Pancreas (tissue), 10 donors: Measurements from ENCODE around the gene TIMM10. TPM values are rescaled to one million over a fixed set of nuclear protein-coding genes. Genes with fewer than 3 reads are reported as not detected.

Experiments used
- ATAC-seq, 4 donors: fragments of 200-7000 bp; cut with Tn5 transposase; one replicate each; pipeline versions ENCODE4 v1.8.0 to v1.9.1; 2020; ENCODE audit warnings: mild to moderate bottlenecking in 4 of 4, moderate library complexity in 4 of 4
- DNase-seq, 6 donors: peaks; one replicate each; pipeline ENCODE4 v3.0.0-alpha.2; 2020
- FAIRE-seq: peaks from 2 replicates; lab custom pipeline; 2012; peaks lifted over from hg19 to GRCh38; lab: Jason Lieb, UNC
- H3K27ac ChIP-seq, 4 donors: fragments of 200-600 bp; sonication (generic); 1 replicate in 3 of 4; 2 replicates in 1 of 4; pipeline versions ENCODE4 v1.5.0 to v1.8.0; 2020
- H3K27me3 ChIP-seq, 4 donors: fragments of 200-600 bp; one replicate each; pipeline ENCODE4 v1.8.0; 2021
- H3K36me3 ChIP-seq, 3 donors: fragments of 200-600 bp; sonication (generic) in 1 of 3; one replicate each; pipeline versions ENCODE4 v1.5.0 to v1.8.0; 2020 to 2021
- H3K4me1 ChIP-seq, 3 donors: fragments of 200-600 bp; one replicate each; pipeline ENCODE4 v1.8.0; 2021
- H3K4me3 ChIP-seq, 4 donors: fragments of 200-600 bp; sonication (generic) in 2 of 4; one replicate each; pipeline versions ENCODE4 v1.5.0 to v1.8.0; 2020 to 2021
- H3K9me3 ChIP-seq, 4 donors: fragments of 200-600 bp; one replicate each; pipeline ENCODE4 v1.8.0; 2021
- CTCF ChIP-seq, 4 donors: fragments of 200-600 bp; sonication (generic) in 3 of 4; IDR thresholded peaks; one replicate each; pipeline versions ENCODE4 v1.5.0 to v1.8.0; 2021; ENCODE audit warnings: antibody characterized with exemption in 4 of 4
- WGBS, 2 donors: extraction: QIAGEN DNeasy Blood & Tissue Kit; methylation state at CpG; one replicate each; pipeline ENCODE4 v1.1.7; 2013; 5-methylcytosine and 5-hydroxymethylcytosine counted together
- intact Hi-C, 3 donors: fragments of 100-400 bp; cut with DNase I; formaldehyde crosslinking; loops; one replicate each; pipeline versions ENCODE4 v1.11.1 to v1.14.2; 2022
- polyA plus RNA-seq, 2 donors: library from polyadenylated mRNA; stranded (reverse); fragments of 200-250 nt; gene quantifications; one replicate each; pipeline ENCODE4 v1.2.3, GENCODE V29; 2013
- total RNA-seq, 6 donors: library from RNA; stranded (reverse); fragmentation: NEBNext Ultra II Directional in 4 of 6; extraction: Animal tissue kit (Norgen Biotek cat#: 25700) in 4 of 6; gene quantifications; one replicate each; pipeline versions ENCODE4 v1.2.1 to v1.2.4, GENCODE V29; 2021 to 2023
- donor health status: healthy with polysubstance abuse.
- donor health status: DM: no; HTN: no; CAD: no; lungs with moderate emphysema.
- donor health status: DM: no; HTN: no; CAD: no.
- donor health status: control.
- donor health status: control.
- donor health status: Bipolar disorder and iron deficiency.
- donor health status: DM: yes; HTN: yes; CAD: no.
- donor health status: DM: no; HTN: no; CAD: no.
- donor health status: DM: no; HTN: no; CAD: no.
- donor health status: DM: yes; HTN: yes; CAD: no.

Gene TIMM10
- total and polyA plus RNA-seq, 8 donors, result 12.2 to 32.6 (median 21.7) TPM

GRCh38 chr11:57502870-57503269 lies 27.7 kb downstream of the TIMM10 start:
- TF ChIP-seq CTCF (IDR thresholded peaks at IDR 0.05), result no peak
- DNase-seq (peak in 1 of 6 donors; percentile 2), ATAC-seq (no peak), FAIRE-seq (no peak)
- Histone ChIP-seq H3K27ac (peak overlapping the region; percentile 60 to 78 (median 71)), H3K27me3 (no peaks in the 10 kb centered on the region), H3K4me1 (peaks cover 42 to 73% (median 68%) of the 10 kb centered on the region in 3 donors), H3K4me3 (no peak overlapping the region), H3K9me3 (no peaks in the 10 kb centered on the region), H3K36me3 (peaks cover 0 to 10% (median 0%) of the 10 kb centered on the region in 3 donors)
- intact Hi-C loops, result no loop called here

GRCh38 chr11:57502376-57502775 lies 28.2 kb downstream of the TIMM10 start:
- peak overlapping the region; percentile 60 to 78 (median 71) for H3K27ac ChIP-seq
- intact Hi-C loops, result no loop called here
- no peaks in the 10 kb centered on the region for H3K27me3 ChIP-seq
- H3K9me3 ChIP-seq, result no peaks in the 10 kb centered on the region
- peak in 3 of 6 donors; percentile 14 to 57 (median 35) for DNase-seq
- 46 to 52% methylated on average over 3 of the region's 3 CpGs for WGBS, 2 donors
- H3K36me3 ChIP-seq, result peaks cover 0 to 5% (median 0%) of the 10 kb centered on the region in 3 donors
- peaks cover 46 to 74% (median 73%) of the 10 kb centered on the region in 3 donors for H3K4me1 ChIP-seq
- H3K4me3 ChIP-seq, result no peak overlapping the region
- peak; percentile 1 to 24 (median 6) for ATAC-seq
- no peak for TF ChIP-seq CTCF (IDR thresholded peaks at IDR 0.05)
- no peak for FAIRE-seq

GRCh38 chr11:57501953-57502352 lies 28.6 kb downstream of the TIMM10 start:
- no peak for TF ChIP-seq CTCF (IDR thresholded peaks at IDR 0.05)
- 36 to 38% methylated on average over 4 of the region's 4 CpGs for WGBS, 2 donors
- intact Hi-C loops, result no loop called here
- no peaks in the 10 kb centered on the region for H3K27me3 ChIP-seq
- ATAC-seq (peak; percentile 50 to 61 (median 54)), FAIRE-seq (no peak), DNase-seq (peak; percentile 73 to 94 (median 90))
- no peaks in the 10 kb centered on the region for H3K9me3 ChIP-seq
- H3K36me3 ChIP-seq, result peaks cover 0 to 5% (median 0%) of the 10 kb centered on the region in 3 donors
- H3K4me1 ChIP-seq, result peaks cover 50 to 78% (median 75%) of the 10 kb centered on the region in 3 donors
- peak overlapping the region; percentile 69 to 85 (median 76) for H3K27ac ChIP-seq
- H3K4me3 ChIP-seq, result no peak overlapping the region

GRCh38 chr11:57500926-57501325 lies 29.6 kb downstream of the TIMM10 start:
- WGBS, 2 donors, result 60 to 63% methylated on average over 13 to 15 of the region's 15 CpGs
- peak overlapping the region; percentile 69 to 85 (median 76) for H3K27ac ChIP-seq
- no peaks in the 10 kb centered on the region for H3K9me3 ChIP-seq
- ATAC-seq (no peak), FAIRE-seq (no peak), DNase-seq (peak in 3 of 6 donors; percentile 40 to 70 (median 46))
- no peaks in the 10 kb centered on the region for H3K27me3 ChIP-seq
- TF ChIP-seq CTCF (IDR thresholded peaks at IDR 0.05), result no peak
- intact Hi-C loops, result no loop called here
- peaks cover 0 to 9% (median 0%) of the 10 kb centered on the region in 3 donors for H3K36me3 ChIP-seq
- no peak overlapping the region for H3K4me3 ChIP-seq
- peaks cover 60 to 87% (median 83%) of the 10 kb centered on the region in 3 donors for H3K4me1 ChIP-seq

GRCh38 chr11:57500515-57500914 lies 30.0 kb downstream of the TIMM10 start:
- ATAC-seq, result peak; percentile 25 to 38 (median 28)
- peak; percentile 71 to 92 (median 82) for DNase-seq
- no peak for FAIRE-seq
- no peak overlapping the region for H3K4me3 ChIP-seq
- TF ChIP-seq CTCF (IDR thresholded peaks at IDR 0.05), result no peak
- H3K4me1 ChIP-seq, result peaks cover 64 to 88% (median 84%) of the 10 kb centered on the region in 3 donors
- 42 to 43% methylated on average over 8 of the region's 8 CpGs for WGBS, 2 donors
- H3K9me3 ChIP-seq, result no peaks in the 10 kb centered on the region
- peak overlapping the region; percentile 69 to 85 (median 76) for H3K27ac ChIP-seq
- peaks cover 0 to 13% (median 0%) of the 10 kb centered on the region in 3 donors for H3K36me3 ChIP-seq
- H3K27me3 ChIP-seq, result no peaks in the 10 kb centered on the region
- intact Hi-C loops, result no loop called here
